GM13977 (cell line): ENCODE results near the gene LENEP.
"Not testable (repeated sequence)": the region's sequence is repeated elsewhere in the genome, so short reads cannot be mapped to it uniquely, and the experiment has no call there.

Experiments used
- DNase-seq: peaks from one replicate; pipeline ENCODE4 v3.0.0; 2012; ENCODE audit warnings: low spot score
- in situ Hi-C: fragments of 300-500 bp; cut with MboI; formaldehyde crosslinking; loops from one replicate; pipeline ENCODE4 v1.12.0; 2022; ENCODE audit warnings: low sequenced_read_pairs, low pct_unique_long_range_greater_than_20kb, mixed read lengths, inconsistent platforms; ENCODE audit not compliant: unreplicated experiment
- TF ChIP-seq, protein P1 (sequence below): IDR thresholded peaks from 2 replicates; pipeline ENCODE4 v1.5.1; 2012; ENCODE audit warnings: mild to moderate bottlenecking, control low read depth; ENCODE audit not compliant: insufficient read depth; ENCODE audit errors: extremely low read depth, missing control alignments

Gene LENEP

DNA sequence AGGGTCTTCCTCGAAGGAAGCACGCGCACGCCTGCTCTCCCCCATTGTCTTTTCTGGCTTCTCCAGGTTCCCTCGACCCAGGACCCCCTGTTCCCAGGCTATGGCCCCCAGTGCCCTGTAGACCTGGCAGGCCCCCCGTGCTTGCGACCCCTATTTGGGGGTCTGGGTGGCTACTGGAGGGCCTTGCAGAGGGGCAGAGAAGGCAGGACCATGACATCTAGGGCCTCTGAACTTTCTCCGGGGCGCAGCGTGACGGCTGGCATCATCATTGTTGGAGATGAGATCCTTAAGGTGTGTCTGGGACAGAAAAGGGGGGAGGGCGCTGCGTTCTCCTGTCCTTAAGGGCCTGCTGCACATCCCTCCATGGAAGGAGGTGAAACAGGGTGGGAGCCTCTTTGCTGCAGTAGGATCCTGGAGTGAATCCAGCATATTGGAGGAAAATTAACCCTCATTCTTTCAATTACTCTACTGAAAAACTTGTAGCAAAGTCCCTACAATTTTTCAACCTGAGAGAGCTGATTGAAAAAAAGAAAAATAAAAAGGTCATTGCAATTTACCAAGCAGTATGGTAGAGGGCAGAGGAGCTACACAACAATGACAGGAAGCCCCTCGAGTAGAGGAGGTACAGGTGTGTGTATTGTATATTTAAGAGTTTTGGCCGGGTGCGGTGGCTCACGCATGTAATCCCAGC lies 9.5 kb upstream of the LENEP start:
- in situ Hi-C loops: no loop called here
- TF ChIP-seq, protein P1, sequence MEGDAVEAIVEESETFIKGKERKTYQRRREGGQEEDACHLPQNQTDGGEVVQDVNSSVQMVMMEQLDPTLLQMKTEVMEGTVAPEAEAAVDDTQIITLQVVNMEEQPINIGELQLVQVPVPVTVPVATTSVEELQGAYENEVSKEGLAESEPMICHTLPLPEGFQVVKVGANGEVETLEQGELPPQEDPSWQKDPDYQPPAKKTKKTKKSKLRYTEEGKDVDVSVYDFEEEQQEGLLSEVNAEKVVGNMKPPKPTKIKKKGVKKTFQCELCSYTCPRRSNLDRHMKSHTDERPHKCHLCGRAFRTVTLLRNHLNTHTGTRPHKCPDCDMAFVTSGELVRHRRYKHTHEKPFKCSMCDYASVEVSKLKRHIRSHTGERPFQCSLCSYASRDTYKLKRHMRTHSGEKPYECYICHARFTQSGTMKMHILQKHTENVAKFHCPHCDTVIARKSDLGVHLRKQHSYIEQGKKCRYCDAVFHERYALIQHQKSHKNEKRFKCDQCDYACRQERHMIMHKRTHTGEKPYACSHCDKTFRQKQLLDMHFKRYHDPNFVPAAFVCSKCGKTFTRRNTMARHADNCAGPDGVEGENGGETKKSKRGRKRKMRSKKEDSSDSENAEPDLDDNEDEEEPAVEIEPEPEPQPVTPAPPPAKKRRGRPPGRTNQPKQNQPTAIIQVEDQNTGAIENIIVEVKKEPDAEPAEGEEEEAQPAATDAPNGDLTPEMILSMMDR: no peak
- no peak for DNase-seq

DNA sequence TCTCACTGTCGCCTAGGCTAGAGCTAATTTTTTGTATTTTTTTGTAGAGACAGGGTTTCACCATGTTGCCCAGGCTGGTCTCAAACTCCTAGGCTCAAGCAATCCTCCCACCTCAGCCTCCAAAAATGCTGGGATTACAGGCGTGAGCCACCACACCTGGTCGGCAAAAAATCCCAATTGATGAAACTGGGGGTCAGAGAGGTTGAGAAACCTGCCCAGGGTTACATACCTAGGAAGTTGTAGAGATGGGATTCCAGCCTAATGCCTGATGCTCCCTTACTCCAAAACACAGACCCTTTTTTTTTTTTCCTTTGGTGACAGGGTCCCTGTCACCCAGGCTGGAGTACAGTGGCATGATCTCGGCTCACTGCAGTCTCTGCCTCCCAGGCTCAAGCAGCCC lies 6.7 kb upstream of the LENEP start:
- in situ Hi-C loops, DNase-seq: not testable (repeated sequence)

DNA sequence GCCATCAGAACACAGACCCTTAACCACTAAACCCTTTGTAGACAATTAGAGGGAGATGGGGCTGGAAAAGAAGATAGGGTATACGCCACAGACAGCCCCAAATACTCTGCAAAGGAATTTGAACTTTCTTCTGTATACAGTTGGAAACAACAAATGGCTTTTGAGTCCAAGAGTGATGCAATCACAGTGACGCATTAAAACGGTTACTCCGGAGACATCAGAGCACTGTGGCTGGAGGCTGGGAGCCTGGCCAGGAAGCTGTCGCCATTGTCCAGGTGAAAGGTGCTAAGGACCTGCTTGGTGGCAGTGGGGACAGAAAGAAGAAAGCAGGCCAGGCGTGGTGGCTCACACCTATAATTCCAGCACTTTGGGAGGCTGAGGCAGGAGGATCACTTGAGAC lies 6.1 kb upstream of the LENEP start:
- TF ChIP-seq, protein P1: no peak
- in situ Hi-C loops: no loop called here
- no peak for DNase-seq

DNA sequence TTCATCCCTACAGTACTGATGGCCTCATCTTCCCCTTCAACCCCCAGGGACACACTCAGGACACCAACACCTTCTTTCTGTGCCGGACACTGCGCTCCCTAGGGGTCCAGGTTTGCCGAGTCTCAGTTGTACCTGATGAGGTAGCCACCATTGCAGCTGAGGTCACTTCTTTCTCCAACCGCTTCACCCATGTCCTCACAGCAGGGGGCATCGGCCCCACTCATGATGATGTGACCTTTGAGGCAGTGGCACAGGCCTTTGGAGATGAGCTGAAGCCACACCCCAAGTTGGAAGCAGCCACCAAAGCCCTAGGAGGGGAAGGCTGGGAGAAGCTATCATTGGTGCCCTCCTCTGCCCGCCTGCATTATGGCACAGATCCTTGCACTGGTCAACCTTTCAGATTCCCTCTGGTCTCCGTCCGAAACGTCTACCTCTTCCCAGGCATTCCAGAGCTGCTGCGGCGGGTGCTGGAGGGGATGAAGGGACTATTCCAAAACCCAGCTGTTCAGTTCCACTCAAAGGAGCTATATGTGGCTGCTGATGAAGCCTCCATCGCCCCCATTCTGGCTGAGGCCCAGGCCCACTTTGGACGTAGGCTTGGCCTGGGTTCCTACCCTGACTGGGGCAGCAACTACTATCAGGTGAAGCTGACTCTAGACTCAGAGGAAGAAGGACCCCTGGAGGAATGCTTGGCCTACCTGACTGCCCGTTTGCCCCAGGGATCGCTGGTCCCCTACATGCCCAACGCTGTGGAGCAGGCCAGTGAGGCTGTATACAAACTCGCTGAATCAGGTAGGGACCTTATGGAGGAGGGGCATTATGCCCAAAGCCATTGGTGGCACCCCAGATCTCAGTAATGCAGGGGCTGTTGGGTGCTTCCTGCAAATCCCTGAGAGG lies 5.1 kb upstream of the LENEP start:
- DNase-seq: no peak
- in situ Hi-C loops: no loop called here
- TF ChIP-seq, protein P1: peak; percentile 10

DNA sequence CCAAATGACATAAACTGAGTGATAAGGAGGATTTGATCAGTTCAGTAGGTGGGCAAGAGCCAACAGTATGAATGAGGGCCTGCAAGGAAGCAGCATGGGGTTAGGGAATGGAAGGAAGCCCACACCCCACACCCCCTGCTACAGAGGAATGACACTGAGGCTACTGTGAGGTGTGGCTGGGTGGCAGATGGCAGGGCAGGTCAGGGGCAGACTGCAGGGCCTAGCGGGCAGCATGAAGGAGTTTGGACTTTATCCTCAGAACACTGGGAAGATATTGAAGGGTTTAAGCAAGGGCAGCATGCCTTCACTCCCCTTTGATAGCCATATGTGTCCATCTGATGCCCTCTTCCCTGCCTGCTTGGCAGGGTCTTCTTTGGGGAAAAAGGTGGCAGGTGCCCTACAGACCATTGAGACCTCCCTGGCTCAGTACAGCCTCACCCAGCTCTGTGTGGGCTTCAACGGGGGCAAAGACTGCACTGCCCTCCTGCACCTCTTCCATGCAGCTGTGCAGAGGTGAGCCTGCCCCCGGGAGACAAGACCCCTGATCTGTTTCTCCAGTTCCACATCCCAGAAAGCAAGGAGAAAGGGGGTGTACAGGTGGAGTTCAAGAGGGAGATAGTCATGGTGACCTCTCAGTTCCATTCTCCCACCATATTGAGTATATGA lies 4.1 kb upstream of the LENEP start:
- in situ Hi-C loops: no loop called here
- no peak for DNase-seq
- TF ChIP-seq, protein P1: no peak

DNA sequence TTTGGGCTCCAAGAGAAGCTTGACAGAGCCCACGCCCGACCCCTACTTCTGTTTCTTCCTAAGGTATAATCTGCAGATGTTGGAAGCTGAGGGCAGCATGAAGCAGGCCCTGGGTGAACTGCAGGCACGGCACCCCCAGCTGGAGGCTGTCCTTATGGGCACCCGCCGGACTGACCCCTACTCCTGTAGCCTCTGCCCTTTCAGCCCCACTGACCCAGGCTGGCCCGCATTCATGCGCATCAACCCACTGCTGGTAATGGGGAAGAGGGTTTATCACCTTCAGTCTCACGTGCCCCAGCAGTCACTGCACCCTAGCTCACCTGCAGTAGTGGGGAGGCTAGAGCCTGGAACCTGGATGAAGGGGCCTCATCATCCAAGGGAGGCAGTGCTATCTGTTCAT lies 3.1 kb upstream of the LENEP start:
- DNase-seq: no peak
- in situ Hi-C loops: no loop called here
- TF ChIP-seq, protein P1: no peak
